Gastrocnemius medialis (tissue), 4 donors: ENCODE data around the gene ATP5PD. TPM values are rescaled to one million over a fixed set of nuclear protein-coding genes. Genes with fewer than 3 reads are reported as not detected.

Source experiments
- ATAC-seq, 2 donors: fragments of 150-250 bp; one replicate each; pipeline ENCODE4 v1.9.1; 2016
- DNase-seq, 2 donors: peaks; one replicate each; pipeline ENCODE4 v3.0.0-alpha.2; 2019
- H3K27ac ChIP-seq, 4 donors: fragments of 200-600 bp; sonication (generic); 1 replicate in 1 of 4; 2 replicates in 3 of 4; pipeline ENCODE4 v1.5.1; 2016 to 2018; ENCODE audit warnings: mild to moderate bottlenecking in 2 of 4, moderate library complexity in 1 of 4
- H3K27me3 ChIP-seq, 3 donors: fragments of 200-600 bp; sonication (generic) in 2 of 3; 1 replicate in 1 of 3; 2 replicates in 2 of 3; pipeline versions ENCODE4 v1.5.1 to v1.6.0; 2016 to 2019; ENCODE audit warnings: mild to moderate bottlenecking in 1 of 3, moderate library complexity in 1 of 3
- H3K36me3 ChIP-seq, 2 donors: fragments of 200-600 bp; sonication (generic) in 1 of 2; one replicate each; pipeline ENCODE4 v1.5.1; 2017 to 2018
- H3K4me1 ChIP-seq, 2 donors: fragments of 200-600 bp; sonication (generic) in 1 of 2; one replicate each; pipeline ENCODE4 v1.5.1; 2016 to 2017; ENCODE audit warnings: mild to moderate bottlenecking in 2 of 2
- H3K4me3 ChIP-seq, 4 donors: fragments of 200-600 bp; sonication (generic) in 3 of 4; 1 replicate in 1 of 4; 2 replicates in 3 of 4; pipeline ENCODE4 v1.5.1; 2016 to 2019; ENCODE audit warnings: mild to moderate bottlenecking in 2 of 4
- H3K9me3 ChIP-seq, 3 donors: fragments of 200-600 bp; sonication (generic) in 2 of 3; 1 replicate in 1 of 3; 2 replicates in 2 of 3; pipeline ENCODE4 v1.5.1; 2016 to 2019
- CTCF ChIP-seq, 5 experiments: fragments of 450-650 bp in 3 of 5; fragments of 200-600 bp in 2 of 5; sonication (generic) in 2 of 5; IDR thresholded peaks in 4 of 5; conservative IDR thresholded peaks in 1 of 5; 1 replicate in 4 of 5; 2 replicates in 1 of 5; pipeline ENCODE4 v1.5.1; 2016 to 2019; ENCODE audit warnings: antibody characterized with exemption in 5 of 5, mild to moderate bottlenecking in 3 of 5, moderate library complexity in 3 of 5
- POLR2A ChIP-seq, 2 donors: fragments of 450-650 bp; IDR thresholded peaks; one replicate each; pipeline ENCODE4 v1.6.1; 2017; ENCODE audit warnings: antibody characterized with exemption in 2 of 2, mild to moderate bottlenecking in 2 of 2, moderate library complexity in 2 of 2
- in situ Hi-C, 4 donors: fragments of 200-750 bp; cut with MboI; loops; one replicate each; pipeline versions ENCODE4 v1.15.0 to v1.8.0; 2017; ENCODE audit warnings: low sequenced_read_pairs in 4 of 4
- intact Hi-C: fragments of 100-400 bp; cut with DNase I; formaldehyde crosslinking; loops from one replicate; pipeline ENCODE4 v1.15.1; 2023; ENCODE audit warnings: low total_unique reads
- total RNA-seq, 4 donors: library from RNA; depleted of rRNA; stranded (reverse); fragments of >200 nt; gene quantifications; one replicate each; pipeline versions ENCODE4 v1.1.0 to v1.2.3, GENCODE V29; 2016

Gene ATP5PD
- total RNA-seq, 4 donors from 2014 or later, result 377 to 495 (median 491) TPM

- TF ChIP-seq POLR2A (IDR thresholded peaks at IDR 0.05), result no peak
- TF ChIP-seq CTCF (IDR thresholded peaks at IDR 0.05 in 4 of 5, conservative IDR thresholded peaks at IDR 0.05 in 1 of 5), result no peak
- Histone ChIP-seq H3K4me1 (peaks cover 16 to 22% of the 10 kb centered on the region in 2 donors), H3K9me3 (no peaks in the 10 kb centered on the region), H3K27ac (peak overlapping the region; percentile 79 to 87 (median 82)), H3K4me3 (peak overlapping the region; percentile 82 to 98 (median 88)), H3K36me3 (peaks cover 0 to 6% of the 10 kb centered on the region in 2 donors), H3K27me3 (no peaks in the 10 kb centered on the region)
- intact Hi-C loops, result no loop called here
- DNase-seq (no peak), ATAC-seq (no peak)
- in situ Hi-C loops, result no loop called here
These were observed 33.6 kb downstream of the ATP5PD start for GRCh38 chr17:75013092-75013559.

- H3K27ac ChIP-seq, result peak within 1 kb of the TSS; percentile 79 to 87 (median 82)
- ATAC-seq (peak; percentile 93 to 94), DNase-seq (peak; percentile 60 to 72)
- intact Hi-C loops, result loop anchor here (1.0 kb wide), 2 partner anchors 22 to 39 kb away; no protein-coding TSS in a partner anchor
- H3K4me1 ChIP-seq, result peaks cover 16 to 22% of the 10 kb centered on the region in 2 donors
- H3K27me3 ChIP-seq, result no peaks in the 10 kb centered on the region
- TF ChIP-seq POLR2A (IDR thresholded peaks at IDR 0.05) (no peak), CTCF (IDR thresholded peaks at IDR 0.05 in 4 of 5, conservative IDR thresholded peaks at IDR 0.05 in 1 of 5) (peak; percentile 45 to 72 (median 60))
- H3K4me3 ChIP-seq, result peak within 1 kb of the TSS; percentile 82 to 98 (median 88)
- H3K36me3 ChIP-seq, result peaks cover 0 to 6% of the 10 kb centered on the region in 2 donors
- H3K9me3 ChIP-seq, result no peaks in the 10 kb centered on the region
- in situ Hi-C loops, result no loop called here
These were observed 34.2 kb downstream of the ATP5PD start, which contains the start of gene MRPL58 for GRCh38 chr17:75012346-75013091. MRPL58 (plus strand) TSS chr17:75012670; CDS start chr17:75012687, 17 bp downstream.

GRCh38 chr17:75012096-75012345, 34.7 kb downstream of the ATP5PD start:
- Histone ChIP-seq H3K4me1 (peaks cover 16 to 22% of the 10 kb centered on the region in 2 donors), H3K27me3 (no peaks in the 10 kb centered on the region), H3K27ac (peak overlapping the region; percentile 79 to 87 (median 82)), H3K36me3 (peaks cover 0 to 6% of the 10 kb centered on the region in 2 donors), H3K9me3 (no peaks in the 10 kb centered on the region), H3K4me3 (peak overlapping the region; percentile 82 to 98 (median 88))
- TF ChIP-seq CTCF (IDR thresholded peaks at IDR 0.05 in 4 of 5, conservative IDR thresholded peaks at IDR 0.05 in 1 of 5) (no peak), POLR2A (IDR thresholded peaks at IDR 0.05) (no peak)
- DNase-seq (no peak), ATAC-seq (no peak)
- intact Hi-C loops (loop anchor here (1.0 kb wide), 2 partner anchors 22 to 39 kb away; no protein-coding TSS in a partner anchor), in situ Hi-C loops (no loop called here)

DNA sequence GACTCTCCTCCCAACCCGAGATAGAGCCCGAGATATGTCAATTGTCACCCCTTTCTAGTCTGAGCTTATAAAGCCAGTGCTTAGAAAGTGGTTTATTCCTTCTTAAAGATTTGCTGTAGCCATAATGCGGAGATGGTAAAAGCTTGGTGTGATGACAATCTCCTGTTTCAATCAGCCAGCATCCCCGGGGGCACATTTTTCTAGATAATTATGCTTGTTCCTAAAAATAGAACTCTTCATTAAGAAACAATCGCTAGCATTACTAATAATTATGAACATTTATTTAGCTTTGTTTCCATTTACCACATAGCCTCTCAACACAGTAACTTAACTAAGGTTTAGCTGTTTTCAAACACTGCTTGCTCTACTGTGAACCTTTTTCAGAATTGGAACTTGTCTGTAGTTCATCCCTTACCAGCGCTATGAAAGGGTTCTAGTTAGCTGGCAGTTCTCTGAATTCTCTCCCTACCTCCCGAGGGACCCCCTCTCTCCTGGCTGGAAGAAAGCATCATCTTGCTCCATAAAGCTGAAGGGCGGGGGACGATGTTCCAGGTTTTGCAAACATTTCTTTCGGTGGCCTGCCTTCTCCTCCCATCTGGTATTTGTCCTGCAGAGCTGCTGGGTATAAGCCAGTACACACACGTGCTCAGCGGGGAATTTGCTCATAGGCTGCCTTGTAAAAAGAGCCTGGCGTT, 35.2 kb downstream of the ATP5PD start:
- intact Hi-C loops, result loop anchor here (1.0 to 2.0 kb wide), 3 partner anchors 23 to 38 kb away; no protein-coding TSS in a partner anchor
- peak; percentile 37 to 73 for DNase-seq
- no peaks in the 10 kb centered on the region for H3K9me3 ChIP-seq
- no peak for TF ChIP-seq POLR2A (IDR thresholded peaks at IDR 0.05)
- no peak for TF ChIP-seq CTCF (IDR thresholded peaks at IDR 0.05 in 4 of 5, conservative IDR thresholded peaks at IDR 0.05 in 1 of 5)
- H3K4me1 ChIP-seq, result peaks cover 16 to 22% of the 10 kb centered on the region in 2 donors
- ATAC-seq, result peak; percentile 55 to 79
- peaks cover 0 to 3% of the 10 kb centered on the region in 2 donors for H3K36me3 ChIP-seq
- H3K4me3 ChIP-seq, result peak overlapping the region; percentile 82 to 98 (median 88)
- no peaks in the 10 kb centered on the region for H3K27me3 ChIP-seq
- H3K27ac ChIP-seq, result peak overlapping the region; percentile 79 to 87 (median 82)
- in situ Hi-C loops, result no loop called here
